HCEC 1CT (cell line): ENCODE measurements around the gene HMSD.
"Not testable (repeated sequence)": the region's sequence is repeated elsewhere in the genome, so short reads cannot be mapped to it uniquely, and the experiment has no call there.

Experiments
- DNase-seq: peaks from one replicate; pipeline ENCODE4 v3.0.0-alpha.2; 2017

The HMSD gene

GRCh38 chr18:63949068-63949737 lies at the start of gene HMSD:
TSS of gene HMSD (plus strand) at chr18:63949301. CDS start at chr18:63953456, 4,155 bp downstream.
- no peak for DNase-seq

- no peak for DNase-seq
Observed at GRCh38 chr18:63903851-63904570, 45.1 kb upstream of the HMSD start.

GRCh38 chr18:63904694-63905093 lies 44.4 kb upstream of the HMSD start:
- DNase-seq: no peak

GRCh38 chr18:63905361-63905760 lies 43.7 kb upstream of the HMSD start:
- DNase-seq: no peak

GRCh38 chr18:63906056-63906455 lies 43.0 kb upstream of the HMSD start:
- DNase-seq: no peak

GRCh38 chr18:63907664-63908063 lies 41.4 kb upstream of the HMSD start, which contains the start of gene SERPINB10:
TSS of gene SERPINB10 (plus strand) at chr18:63907958. CDS start at chr18:63915511, 7,553 bp downstream.
- DNase-seq: no peak

- no peak for DNase-seq
Observed at GRCh38 chr18:63908858-63909257, 40.2 kb upstream of the HMSD start.

- no peak for DNase-seq
Observed at GRCh38 chr18:63909870-63910269, 39.2 kb upstream of the HMSD start.

GRCh38 chr18:63917817-63918216 lies 31.3 kb upstream of the HMSD start:
- no peak for DNase-seq

- DNase-seq: no peak
Observed at GRCh38 chr18:63922049-63922448, 27.1 kb upstream of the HMSD start.

- peak; percentile 21 for DNase-seq
Observed at GRCh38 chr18:63924551-63924950, 24.6 kb upstream of the HMSD start.

GRCh38 chr18:63928331-63928730 lies 20.8 kb upstream of the HMSD start:
- no peak for DNase-seq

- not testable (repeated sequence) for DNase-seq
Observed at GRCh38 chr18:63929369-63929768, 19.7 kb upstream of the HMSD start.

- DNase-seq: no peak
Observed at GRCh38 chr18:63930773-63931354, 18.2 kb upstream of the HMSD start.

GRCh38 chr18:63936156-63936931 lies 12.8 kb upstream of the HMSD start:
- DNase-seq: peak; percentile 74

GRCh38 chr18:63936932-63937393 lies 12.1 kb upstream of the HMSD start:
- DNase-seq: no peak

GRCh38 chr18:63940008-63940407 lies 9.1 kb upstream of the HMSD start:
- DNase-seq: no peak

- not testable (repeated sequence) for DNase-seq
Observed at GRCh38 chr18:63940543-63941050, 8.5 kb upstream of the HMSD start.

- DNase-seq: peak; percentile 58
Observed at GRCh38 chr18:63947051-63947790, 1.9 kb upstream of the HMSD start.

- DNase-seq: peak; percentile 67
Observed at GRCh38 chr18:63951302-63951705, 2.2 kb downstream of the HMSD start.

GRCh38 chr18:63953811-63954210 lies 4.7 kb downstream of the HMSD start:
- DNase-seq: no peak

GRCh38 chr18:63956755-63957154 lies 7.7 kb downstream of the HMSD start:
- peak; percentile 73 for DNase-seq
